HG02852 (cell line): ENCODE results near the gene THBS3.
"Not testable (repeated sequence)": the region's sequence is repeated elsewhere in the genome, so short reads cannot be mapped to it uniquely, and the experiment has no call there.

ENCODE experiments used
- ATAC-seq: cut with Tn5 transposase; IDR thresholded peaks from one replicate; pipeline ENCODE4 v1.9.1; 2021; ENCODE audit warnings: mild to moderate bottlenecking, moderate library complexity; ENCODE audit not compliant: unreplicated experiment

Gene THBS3

DNA sequence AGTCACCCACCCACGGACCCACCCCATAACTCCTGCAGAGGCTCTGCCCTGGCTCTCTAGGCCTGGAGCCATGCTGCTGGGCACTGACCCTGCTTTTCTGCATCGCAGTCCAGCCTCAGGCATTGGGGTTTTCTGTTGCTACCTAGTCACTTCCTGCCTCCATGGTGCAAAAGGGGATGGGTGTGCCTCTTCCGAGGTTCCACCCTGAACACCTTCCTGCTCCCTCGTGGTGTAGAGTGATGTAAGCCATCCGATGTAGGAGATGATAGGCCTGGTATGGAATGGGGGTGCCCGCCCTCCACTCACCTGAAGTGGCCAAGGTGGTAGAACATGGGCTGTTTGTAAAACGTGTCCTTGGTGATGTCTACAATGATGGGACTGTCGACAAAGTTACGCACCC is 27.7 kb upstream of the THBS3 start:
- ATAC-seq = not testable (repeated sequence)

DNA sequence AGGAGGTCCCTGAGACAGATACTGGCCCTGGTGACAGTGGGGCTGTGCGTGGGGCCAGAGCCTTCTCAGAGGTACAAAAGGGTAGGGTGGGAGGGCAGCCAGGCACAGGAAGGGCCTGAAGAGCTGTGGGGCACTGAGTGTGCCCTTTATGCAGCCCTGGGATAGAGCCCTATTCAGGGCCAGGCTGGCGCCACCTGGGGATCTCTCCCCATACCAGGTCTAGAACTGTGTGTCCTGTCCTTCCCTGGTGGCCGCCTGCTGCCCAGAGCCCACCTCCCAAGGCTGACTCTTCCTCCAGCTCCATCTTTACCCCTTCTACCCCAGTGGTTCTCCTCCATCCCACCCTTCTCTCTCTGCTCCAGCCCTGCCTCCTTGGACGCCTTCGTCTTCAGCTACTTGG is 25.8 kb upstream of the THBS3 start:
- not testable (repeated sequence) for ATAC-seq

DNA sequence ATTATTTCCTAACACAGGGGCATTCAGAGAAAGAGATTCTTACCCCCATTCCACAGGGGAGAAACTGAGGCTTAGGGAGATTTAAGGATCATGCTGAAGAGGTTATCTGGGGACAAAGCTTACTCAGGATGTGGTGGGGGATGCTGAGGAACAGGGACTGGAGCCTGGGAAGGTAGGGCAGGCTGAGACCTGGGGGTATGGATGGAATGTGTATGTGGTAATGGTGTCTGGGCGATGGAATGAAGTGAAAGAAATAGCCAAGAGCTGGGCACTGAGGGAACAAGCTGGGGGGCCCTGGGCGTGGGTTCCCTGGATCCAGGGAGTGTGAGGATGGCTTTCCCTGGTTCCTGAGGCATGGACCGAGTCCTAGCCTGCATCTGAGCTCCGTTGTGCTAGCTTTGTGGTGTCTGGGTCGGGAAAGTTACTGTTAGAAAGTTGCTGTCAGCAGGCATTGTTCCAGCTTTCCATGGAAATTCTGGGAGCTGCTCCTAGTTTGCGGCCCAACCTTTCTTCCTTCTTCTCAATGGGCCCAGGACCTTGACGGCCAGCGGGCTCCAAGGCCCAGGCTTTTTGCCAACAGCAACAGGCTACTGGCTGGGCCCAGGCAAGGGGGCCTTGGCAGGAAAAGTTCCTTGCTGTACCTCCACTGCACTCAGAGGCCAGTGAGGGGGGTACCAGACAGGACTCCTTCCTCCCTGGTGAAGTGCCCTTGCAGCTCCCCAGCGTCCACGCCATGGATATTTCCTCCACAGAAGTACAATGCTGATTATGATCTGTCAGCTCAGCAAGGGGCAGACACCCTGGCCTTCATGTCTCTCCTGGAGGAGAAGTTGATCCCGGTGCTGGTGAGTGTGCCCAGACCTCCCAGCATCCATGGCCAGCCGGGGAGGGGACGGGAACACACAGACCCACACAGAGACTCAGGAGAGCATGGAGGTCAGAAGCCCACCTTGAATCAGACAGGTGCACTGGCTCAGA is 24.6 kb upstream of the THBS3 start:
- ATAC-seq = not testable (repeated sequence)

DNA sequence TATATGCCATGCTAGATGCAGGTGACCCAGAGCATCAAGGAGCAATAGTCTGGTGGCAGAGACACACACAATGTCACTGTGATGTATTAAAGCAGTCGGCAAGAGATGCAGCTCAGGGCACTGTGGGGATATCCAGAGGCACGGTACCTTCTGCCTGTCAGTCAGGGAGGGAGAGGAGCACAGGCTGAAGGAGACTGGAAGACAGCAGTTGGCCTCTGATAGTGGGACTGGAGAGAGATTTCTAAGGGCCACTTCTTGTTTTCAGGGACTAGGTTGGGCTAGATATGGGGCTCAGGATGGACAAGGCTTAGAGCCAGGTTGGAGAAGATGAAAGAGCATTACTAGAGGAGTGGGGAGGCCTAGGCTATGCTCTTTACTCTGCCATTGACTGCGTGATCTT is 23.6 kb upstream of the THBS3 start:
- ATAC-seq = not testable (repeated sequence)

DNA sequence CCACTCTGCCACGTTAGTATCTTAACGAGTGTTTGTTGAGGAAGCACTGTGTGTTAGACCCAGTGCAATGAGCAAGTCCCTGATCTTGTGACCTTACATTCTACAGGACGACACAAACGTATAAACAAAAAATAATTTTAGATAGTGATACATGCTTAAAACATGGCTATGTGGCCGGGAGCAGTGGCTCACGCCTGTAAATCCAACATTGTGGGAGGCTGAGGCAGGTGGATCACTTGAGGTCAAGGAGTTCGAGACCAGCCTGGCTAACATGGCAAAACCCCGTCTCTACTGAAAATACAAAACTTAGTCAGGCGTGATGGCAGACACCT is 20.4 kb upstream of the THBS3 start:
- no peak for ATAC-seq

DNA sequence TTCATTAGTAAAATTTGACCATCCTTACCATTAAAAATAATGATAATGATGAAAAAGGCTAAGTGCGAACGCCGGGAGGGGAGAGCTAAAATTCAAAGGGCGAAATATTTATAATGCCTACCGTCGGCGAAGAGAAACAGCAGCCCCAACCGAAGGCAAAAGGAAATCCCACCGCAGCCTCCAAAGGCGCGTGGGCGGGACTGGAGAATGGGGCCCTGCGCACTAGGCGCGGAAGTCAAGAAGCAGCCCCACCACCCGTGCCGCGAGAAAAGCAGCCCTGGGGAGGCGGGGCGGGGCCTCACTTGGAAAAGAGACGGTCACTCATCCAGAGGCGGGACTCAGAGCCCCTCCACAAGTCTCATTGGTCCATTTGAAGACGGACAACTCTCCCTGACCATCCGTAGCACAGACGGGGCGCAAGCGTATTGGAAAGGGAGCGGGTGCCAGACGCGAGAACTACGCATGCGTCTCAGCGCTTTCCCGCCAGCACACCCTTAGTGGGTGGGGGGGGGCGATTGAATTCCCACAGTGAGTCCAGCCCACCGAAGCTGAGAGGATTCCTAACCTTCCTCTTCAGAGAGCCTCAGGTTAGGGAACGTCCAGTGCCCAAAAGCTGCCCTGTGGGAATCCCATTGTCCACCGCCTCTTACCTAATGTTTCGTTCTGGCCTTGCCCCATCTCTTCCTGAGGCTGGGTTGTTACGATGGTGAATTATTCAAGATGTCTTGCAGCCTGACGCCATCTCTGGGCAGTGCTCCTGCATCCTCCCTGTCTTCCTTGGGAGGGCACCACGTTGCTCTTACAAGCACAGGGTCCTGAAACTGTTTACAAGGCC is 19.8 kb upstream of the THBS3 start:
- peak; percentile 91 for ATAC-seq

DNA sequence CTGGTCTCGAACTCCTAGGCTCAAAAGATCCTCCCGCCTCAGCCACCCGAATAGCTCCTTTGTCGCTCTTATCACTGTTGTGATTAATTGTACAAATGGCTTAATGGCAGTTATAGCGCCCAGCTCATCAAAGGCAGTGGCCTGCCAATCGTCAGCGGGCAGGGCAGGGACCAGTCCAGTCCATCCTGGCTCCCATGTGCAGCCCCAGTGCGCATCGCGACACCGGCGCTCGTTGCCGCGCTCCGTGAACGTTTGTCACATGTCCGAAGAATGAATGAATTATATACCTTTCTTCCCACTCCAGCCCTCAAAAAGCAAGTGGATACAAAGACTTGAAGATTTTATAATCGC is 19.2 kb upstream of the THBS3 start:
- no peak for ATAC-seq

DNA sequence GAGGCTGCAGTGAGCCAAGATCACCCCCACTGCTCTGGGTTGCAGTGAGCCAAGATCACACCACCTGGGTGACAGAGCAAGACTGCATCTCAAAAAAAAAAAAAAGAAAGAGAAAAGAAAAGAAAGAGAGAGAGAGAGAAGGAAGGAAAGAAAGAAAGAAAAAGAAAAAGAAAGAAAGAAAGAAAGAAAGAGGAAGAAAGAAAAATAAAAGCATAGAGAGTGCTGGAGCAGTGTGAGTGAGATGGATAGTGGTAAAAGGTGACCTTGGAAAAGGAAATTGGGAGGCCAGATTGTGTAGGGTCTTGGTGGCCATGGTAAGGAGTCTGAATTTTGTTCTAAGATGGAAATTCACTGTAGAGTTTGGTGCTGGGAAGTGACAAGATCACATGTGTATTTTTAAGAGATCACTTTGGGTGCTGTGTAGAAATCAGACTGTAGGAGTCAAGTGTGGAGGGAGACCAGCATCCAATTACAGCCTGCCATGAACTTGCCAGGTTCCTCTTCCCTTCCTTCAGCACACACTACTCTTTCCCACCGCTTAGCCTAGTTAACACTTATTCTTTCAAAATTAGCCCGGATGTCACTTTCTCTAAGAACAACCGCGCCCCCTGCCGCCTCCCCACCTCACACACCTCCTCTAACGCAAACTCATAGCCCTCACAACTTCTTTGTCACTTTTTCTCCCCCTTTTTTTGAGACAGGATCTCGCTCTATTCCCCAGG is 18.7 kb upstream of the THBS3 start:
- no peak for ATAC-seq

DNA sequence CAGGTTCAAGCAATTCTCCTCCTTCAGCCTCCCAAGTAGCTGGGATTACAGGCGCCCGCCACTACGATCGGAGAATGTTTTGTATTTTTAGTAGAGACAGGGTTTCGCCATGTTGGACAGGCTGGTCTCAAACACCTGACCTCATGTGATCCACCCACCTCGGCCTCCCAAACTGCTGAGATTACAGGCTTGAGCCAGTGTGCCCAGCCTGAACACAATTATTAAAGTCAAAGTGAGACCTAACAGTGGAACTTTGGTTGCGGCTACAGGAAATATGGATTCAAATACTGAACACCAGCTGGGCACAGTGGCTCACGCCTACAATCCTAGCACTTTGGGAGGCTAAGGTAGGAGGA is 17.7 kb upstream of the THBS3 start:
- not testable (repeated sequence) for ATAC-seq

DNA sequence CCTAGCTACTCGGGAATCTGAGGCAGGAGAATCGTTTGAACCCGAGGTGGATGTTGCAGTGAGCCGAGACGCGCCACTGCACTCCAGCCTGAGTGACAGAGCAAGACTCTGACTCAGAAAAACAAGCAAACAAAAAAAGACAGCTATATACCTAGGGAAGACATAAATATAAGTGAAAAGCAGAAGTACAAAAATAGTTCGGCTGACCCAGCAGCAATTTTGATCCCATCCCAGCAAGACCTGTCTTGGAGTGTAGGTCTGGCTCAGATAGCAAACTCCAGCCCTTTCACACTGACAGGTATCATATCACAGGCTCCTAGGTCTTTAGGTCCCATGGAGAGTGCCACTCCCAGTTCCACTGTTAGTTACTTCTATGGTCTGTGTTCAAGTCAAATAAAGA is 15.3 kb upstream of the THBS3 start:
- ATAC-seq = no peak

DNA sequence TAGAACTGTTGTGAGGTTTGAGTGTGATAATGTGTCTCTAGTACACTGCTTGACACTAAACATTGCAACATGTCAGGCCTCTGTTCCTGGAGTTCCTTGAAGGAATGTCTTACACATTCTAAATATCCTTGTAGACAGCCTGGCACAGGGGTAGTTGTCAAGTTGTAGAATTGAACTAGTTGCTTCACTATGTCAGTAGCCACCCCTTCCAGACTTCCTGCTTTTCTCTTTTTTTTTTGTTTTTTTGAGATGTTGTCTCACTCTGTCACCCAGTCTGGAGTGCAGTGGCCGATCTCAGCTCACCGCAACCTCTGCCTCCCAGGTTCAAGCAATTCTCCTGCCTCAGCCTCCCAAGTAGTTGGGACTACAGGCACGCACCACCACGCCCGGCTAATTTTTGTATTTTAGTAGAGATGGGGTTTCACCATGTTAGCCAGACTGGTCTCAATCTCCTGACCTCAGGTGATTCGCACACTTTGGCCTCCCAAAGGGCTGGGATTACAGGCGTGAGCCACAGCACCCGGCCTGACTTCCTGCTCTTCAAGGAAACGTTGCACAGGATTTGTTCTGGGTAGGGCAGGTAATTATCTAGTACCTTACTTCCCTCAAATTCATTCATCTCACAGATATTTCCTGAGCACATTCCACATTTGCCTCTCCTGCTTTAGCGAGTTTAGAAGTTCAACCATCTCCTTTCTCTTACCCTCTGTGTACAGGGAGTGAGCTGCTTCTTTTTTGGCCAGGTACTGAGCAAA is 12.7 kb upstream of the THBS3 start:
- ATAC-seq = not testable (repeated sequence)

DNA sequence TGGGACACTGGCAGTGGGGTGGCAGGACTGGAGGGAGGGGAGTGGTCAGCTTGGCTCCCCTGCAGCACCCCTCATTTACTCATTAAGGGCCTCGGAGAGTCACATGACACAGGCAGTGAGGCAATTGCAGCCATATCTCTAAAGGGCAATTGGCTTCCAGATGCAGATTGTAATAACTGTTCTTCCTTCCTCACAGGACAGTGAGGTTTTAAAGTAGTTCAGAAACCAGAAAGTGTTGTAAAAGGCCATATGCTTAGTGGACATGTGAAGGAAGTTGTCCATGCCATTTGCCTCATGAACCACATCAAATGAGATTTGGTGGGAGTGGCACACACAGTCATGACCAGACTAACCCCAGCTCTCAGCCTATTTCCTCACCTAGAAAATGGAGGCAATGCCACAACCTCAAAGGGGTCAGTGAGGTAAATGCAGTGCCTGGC is 11.9 kb upstream of the THBS3 start:
- no peak for ATAC-seq

DNA sequence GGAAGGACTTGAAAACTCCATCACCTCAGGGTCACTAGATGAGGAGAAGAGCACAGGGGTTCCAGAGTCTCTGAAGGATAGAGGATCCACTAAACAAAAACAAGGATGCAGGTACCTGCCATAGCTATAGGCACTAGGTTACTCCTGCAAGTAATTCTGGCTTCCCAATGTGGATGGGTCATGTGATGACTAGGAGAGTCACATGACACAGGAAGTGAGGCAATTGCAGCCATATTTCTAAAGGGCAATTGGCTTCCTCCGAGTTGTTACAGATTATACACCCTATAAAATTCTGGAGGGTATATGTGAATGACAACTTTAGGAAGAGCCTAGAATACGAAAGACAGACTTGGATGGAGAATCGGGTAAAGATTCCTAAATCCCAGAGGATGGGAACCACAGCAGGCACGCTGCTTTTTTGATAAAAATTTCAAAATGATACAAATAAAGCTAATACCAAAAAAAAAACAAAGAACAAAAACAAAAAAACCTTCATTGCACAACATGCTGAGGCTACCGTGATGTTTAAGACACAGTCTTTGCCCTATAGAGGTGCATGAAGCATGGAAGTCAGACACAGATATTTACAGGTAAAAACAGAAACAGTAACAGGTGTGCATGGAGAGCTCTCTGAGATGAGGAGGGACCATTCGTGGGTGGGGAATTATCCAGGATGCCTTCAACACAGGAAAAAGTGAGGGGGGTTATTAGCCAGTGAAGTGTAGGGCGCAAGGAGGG is 11.3 kb upstream of the THBS3 start:
- ATAC-seq = no peak

DNA sequence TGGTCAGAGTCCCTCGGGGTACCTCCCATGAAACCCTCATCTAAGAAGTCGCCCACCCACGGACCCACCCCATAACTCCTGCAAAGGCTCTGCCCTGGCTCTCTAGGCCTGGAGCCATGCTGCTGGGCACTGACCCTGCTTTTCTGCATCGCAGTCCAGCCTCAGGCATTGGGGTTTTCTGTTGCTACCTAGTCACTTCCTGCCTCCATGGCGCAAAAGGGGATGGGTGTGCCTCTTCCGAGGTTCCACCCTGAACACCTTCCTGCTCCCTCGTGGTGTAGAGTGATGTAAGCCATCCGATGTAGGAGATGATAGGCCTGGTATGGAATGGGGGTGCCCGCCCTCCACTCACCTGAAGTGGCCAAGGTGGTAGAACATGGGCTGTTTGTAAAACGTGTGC is 7.0 kb upstream of the THBS3 start:
- ATAC-seq = not testable (repeated sequence)

DNA sequence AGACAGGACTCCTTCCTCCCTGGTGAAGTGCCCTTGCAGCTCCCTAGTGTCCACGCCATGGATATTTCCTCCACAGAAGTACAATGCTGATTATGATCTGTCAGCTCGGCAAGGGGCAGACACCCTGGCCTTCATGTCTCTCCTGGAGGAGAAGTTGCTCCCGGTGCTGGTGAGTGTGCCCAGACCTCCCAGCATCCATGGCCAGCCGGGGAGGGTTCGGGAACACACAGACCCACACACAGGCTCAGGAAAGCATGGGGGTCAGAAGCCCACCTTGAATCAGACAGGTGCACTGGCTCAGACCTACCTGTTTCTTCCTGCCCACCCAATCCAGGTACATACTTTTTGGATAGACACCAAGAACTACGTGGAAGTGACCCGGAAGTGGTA is 4.3 kb upstream of the THBS3 start:
- not testable (repeated sequence) for ATAC-seq

DNA sequence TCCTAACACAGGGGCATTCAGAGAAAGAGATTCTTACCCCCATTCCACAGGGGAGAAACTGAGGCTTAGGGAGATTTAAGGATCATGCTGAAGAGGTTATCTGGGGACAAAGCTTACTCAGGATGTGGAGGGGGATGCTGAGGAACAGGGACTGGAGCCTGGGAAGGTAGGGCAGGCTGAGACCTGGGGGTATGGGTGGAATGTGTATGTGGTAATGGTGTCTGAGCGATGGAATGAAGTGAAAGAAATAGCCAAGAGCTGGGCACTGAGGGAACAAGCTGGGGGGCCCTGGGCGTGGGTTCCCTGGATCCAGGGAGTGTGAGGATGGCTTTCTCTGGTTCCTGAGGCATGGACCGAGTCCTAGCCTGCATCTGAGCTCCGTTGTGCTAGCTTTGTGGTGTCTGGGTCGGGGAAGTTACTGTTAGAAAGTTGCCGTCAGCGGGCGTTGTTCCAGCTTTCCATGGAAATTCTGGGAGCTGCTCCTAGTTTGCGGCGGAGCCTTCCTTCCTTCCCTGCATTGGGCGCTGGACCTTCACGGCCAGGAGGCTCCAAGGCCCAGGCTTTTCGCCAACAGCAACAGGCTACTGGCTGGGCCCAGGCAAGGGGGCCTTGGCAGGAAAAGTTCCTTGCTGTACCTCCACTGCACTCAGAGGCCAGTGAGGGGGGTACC is 3.8 kb upstream of the THBS3 start:
- not testable (repeated sequence) for ATAC-seq

DNA sequence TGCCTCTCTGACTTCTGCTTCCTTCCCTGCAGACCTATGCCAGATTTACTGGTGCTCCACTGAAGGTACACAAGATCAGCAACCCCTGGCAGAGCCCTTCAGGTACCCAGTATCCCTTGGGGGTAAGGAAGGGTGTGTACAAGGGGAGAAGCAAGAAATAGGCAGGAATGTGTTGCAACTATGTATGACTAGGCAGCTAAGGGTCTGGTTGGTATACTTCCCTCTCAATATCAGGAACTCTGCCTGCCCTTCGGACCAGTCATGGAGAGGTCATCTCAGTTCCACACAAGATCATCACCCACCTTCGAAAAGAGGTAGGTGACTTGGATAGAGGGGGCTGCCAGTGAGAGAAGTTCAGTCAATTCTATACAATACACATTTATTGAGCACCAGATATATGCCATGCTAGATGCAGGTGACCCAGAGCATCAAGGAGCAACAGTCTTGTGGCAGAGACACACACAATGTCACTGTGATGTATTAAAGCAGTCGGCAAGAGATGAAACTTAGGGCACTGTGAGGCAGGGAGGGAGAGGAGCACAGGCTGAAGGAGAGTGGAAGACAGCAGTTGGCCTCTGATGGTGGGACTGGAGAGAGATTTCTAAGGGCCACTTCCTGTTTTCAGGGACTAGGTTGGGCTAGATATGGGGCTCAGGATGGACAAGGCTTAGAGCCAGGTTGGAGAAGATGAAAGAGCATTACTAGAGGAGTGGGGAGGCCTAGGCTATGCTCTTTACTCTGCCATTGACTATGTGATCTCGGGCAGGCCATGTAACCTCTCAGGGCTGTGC is 2.8 kb upstream of the THBS3 start:
- no peak for ATAC-seq

DNA sequence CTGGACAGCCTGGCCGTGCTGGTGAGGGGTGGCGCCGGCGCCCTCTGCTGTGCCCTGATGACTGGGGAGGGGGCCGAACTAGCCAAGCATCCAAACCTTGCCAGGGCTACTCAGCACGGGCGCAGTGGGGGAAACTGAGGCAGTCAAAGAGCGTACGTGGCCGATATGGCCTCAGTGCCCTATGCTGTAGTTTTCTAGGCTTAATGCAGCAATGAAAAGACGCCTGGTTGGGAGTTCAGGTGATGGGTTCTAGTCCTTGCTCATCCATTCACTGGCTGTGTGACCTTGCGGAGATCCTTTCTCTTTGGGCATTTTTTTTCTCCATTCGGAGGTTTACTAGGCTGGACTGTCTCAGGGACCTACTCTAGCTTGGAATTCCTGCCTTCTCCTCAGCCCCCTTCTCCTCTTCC is 1.6 kb upstream of the THBS3 start:
- ATAC-seq = no peak
